Stomach (tissue), 4 donors: ENCODE data around the gene CCNYL1.

Source experiments
- EP300 ChIP-seq: sonication (generic); formaldehyde crosslinking; IDR thresholded peaks from one replicate; pipeline ENCODE4 v1.6.1; 2017; ENCODE audit warnings: antibody characterized with exemption
- POLR2A ChIP-seq, 4 donors: fragments of 450-650 bp; IDR thresholded peaks; one replicate each; pipeline ENCODE4 v1.6.1; 2016; ENCODE audit warnings: antibody characterized with exemption in 4 of 4, control low read depth in 2 of 4, mild to moderate bottlenecking in 1 of 4, moderate library complexity in 1 of 4
- TF ChIP-seq, protein P1 (sequence below), 7 experiments: fragments of 450-650 bp in 4 of 7; fragments of 200-600 bp in 3 of 7; sonication (generic) in 3 of 7; IDR thresholded peaks; one replicate each; pipeline ENCODE4 v1.5.1; 2016 to 2019; ENCODE audit warnings: antibody characterized with exemption in 7 of 7, control low read depth in 2 of 7, mild to moderate bottlenecking in 1 of 7

DNA sequence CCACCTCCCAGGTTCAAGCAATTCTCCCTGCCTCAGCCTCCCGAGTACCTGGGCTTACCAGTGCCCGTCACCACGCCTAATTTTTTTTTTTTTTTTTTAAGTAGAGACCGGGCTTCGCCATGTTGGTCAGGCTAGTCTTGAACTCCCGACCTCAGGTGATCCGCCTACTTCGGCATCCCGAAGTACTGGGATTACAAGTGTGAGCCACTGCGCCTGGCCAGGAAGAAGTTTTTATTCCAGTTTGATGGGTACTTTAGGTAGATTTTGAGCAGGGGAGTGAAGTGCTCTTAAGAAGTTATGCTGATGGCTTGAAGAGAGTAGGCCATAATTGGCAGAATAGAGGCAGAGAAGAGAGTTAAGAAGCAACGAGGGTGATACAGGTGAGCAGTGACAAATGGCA, 33.0 kb downstream of the CCNYL1 start:
- no peak for TF ChIP-seq POLR2A (IDR thresholded peaks at IDR 0.05)
- TF ChIP-seq, protein P1, sequence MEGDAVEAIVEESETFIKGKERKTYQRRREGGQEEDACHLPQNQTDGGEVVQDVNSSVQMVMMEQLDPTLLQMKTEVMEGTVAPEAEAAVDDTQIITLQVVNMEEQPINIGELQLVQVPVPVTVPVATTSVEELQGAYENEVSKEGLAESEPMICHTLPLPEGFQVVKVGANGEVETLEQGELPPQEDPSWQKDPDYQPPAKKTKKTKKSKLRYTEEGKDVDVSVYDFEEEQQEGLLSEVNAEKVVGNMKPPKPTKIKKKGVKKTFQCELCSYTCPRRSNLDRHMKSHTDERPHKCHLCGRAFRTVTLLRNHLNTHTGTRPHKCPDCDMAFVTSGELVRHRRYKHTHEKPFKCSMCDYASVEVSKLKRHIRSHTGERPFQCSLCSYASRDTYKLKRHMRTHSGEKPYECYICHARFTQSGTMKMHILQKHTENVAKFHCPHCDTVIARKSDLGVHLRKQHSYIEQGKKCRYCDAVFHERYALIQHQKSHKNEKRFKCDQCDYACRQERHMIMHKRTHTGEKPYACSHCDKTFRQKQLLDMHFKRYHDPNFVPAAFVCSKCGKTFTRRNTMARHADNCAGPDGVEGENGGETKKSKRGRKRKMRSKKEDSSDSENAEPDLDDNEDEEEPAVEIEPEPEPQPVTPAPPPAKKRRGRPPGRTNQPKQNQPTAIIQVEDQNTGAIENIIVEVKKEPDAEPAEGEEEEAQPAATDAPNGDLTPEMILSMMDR (IDR thresholded peaks at IDR 0.05): no peak
- no peak for TF ChIP-seq EP300
